Activated CD8-positive, alpha-beta memory T cell treated with anti-CD3 and anti-CD28 coated beads, Interleukin-2, amount 50 U/mL, for 1 hour (primary cell): Measurements from ENCODE around the gene CLASP2.
"Not testable (repeated sequence)": the region's sequence is repeated elsewhere in the genome, so short reads cannot be mapped to it uniquely, and the experiment has no call there.

ENCODE experiments used
- DNase-seq: peaks from one replicate; pipeline ENCODE4 v3.0.0-alpha.2; 2020; ENCODE audit errors: extremely low read depth

Gene CLASP2

DNA sequence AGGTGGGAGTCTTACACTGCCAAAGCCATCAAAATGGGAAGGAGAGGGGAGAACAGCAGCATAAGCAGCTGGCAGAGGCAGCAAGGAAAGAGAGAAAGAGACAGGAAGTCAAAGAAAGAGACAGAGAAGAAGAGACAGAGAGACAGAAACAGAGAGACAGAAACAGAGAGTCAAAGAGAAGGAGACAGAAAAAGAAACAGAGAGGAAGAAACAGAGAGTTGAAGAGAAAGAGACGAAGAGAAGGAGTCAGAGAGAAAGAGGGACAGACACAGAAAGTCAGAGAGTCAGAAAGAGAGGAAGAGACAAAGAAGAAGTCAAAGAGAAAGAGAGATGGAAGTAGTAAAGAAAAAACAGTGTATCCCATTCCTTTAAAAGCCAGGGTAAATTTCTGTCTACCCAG lies 266.1 kb downstream of the CLASP2 start:
- not testable (repeated sequence) for DNase-seq

DNA sequence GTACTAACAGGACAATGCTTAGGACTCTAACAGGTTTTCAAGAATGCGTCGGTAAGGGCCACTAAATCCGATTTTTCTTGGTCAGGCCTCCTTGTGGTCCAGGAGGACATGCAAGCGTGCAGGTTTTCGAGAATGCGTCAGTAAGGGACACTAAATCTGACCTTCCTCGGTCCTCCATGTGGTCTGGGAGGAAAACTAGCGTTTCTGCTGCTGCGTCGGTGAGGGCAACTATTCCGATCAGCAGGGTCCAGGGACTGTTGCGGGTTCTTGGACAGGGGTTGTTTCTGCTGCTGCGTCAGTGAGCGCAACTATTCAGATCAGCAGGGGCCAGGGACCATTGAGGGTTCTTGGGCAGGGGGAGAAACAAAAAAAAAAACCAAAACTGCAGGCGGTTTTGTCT lies 270.1 kb downstream of the CLASP2 start:
- no peak for DNase-seq

DNA sequence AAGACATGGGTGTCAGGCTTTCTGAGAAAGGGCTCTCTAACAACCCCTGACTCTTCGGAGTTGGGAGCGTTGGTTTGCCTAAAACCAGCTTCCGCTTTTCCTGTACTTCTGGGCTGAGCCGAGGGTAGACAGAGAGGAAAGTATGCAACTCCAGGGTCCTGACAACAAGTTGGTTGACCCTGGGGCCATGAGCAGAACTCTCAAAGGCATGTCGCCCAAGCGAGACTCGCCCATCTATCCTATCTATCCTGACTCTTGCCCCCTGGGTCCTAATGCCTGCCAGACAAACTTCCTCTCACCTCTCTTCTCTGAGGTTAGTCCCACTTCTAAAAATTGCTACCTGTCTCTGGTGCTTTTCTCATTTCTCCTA lies 270.8 kb downstream of the CLASP2 start:
- not testable (repeated sequence) for DNase-seq
